GM11168 (cell line): ENCODE results near the gene PRKAG2.

Experiments used
- in situ Hi-C: fragments of 300-500 bp; cut with MboI; formaldehyde crosslinking; loops from one replicate; pipeline ENCODE4 v1.12.0; 2022; ENCODE audit warnings: low sequenced_read_pairs; ENCODE audit not compliant: unreplicated experiment

The PRKAG2 gene

GRCh38 chr7:151779678-151780077 lies 97.2 kb downstream of the PRKAG2 start:
- in situ Hi-C loops, result no loop called here

DNA sequence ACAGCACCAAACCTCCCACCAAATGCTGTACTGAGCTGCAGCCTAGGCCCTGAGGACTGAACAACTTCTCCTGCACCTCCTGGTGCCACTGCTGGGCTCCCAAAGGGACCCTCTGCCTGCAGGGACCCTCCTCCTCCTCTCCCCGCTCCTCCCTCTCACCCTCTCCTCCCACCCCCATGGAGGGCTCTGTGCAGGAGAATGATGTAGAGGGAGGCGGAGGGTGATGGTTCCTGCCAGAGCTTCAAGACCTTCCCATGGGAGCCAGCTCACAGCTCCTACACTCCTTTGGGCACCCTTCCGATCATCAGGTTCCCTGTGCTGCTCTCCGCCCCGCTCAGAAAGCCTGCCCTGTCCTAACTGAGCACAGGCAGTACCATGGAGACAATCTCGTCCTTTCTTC lies 97.7 kb downstream of the PRKAG2 start:
- in situ Hi-C loops, result no loop called here

- in situ Hi-C loops, result no loop called here
Measured at GRCh38 chr7:151777908-151778670, 98.8 kb downstream of the PRKAG2 start.

DNA sequence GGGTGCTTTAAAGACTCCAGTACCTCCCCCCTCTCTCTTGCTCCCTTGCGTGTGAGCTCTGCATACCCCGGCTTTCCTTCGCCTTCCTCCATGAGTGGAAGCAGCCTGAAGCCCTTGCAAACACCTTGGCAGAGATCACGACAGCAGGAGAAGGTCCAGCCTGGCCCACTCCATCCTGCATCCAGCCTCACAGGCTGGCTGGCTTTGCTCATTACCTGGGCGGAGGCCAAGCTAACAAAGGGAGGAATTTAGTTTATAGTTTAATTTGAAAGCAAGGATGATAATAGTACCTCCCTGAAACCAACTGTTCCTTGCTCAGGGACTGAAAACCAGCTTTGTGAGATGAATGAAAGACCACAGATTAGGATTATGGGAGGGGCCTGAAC lies 99.4 kb downstream of the PRKAG2 start:
- in situ Hi-C loops, result no loop called here

GRCh38 chr7:151776876-151777494 lies 99.9 kb downstream of the PRKAG2 start:
- in situ Hi-C loops, result no loop called here

- in situ Hi-C loops, result no loop called here
Measured at GRCh38 chr7:151776446-151776845, 100.5 kb downstream of the PRKAG2 start.

DNA sequence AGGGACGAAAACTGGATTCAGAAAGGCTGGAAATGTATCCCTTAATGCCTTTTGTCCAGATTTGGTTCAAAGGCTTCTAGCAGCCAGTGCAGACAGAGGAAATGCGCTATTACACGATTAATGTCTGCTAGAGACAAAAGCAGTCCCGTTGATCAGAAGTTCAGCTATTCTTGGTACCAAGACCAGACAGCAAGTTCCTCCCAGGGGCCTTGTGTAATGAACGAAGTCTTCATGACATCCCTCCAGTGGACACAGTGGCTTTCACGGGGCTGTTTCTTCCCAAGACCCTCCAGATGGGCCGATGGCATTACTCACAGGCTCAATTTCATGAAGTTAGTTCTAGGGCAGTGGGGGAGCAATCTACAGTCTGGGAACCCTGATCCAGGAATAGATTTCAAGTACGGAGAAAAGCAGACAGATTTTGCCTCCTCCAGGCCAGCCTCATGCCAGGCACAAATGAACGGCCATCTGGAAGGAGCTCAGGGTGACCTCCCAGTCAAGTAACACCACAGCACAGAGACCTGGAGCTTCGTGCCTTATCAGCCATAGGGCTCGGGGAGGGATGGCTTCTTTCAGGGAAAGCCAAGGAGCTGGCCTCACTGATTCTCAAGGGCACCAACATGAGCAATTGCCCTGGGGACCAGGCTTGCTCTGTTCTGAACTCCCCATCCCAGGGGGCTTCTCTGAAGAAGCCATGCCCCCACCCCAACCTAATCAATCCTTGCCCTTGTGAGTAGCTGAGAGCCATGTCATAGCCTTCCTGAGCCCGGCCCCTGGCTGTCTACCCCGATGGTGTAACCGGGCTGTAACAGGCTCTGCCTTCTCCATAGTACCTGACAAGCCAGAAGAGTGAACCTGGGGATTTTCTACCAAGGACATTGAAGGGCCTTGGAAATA lies 101.1 kb downstream of the PRKAG2 start:
- in situ Hi-C loops, result no loop called here

GRCh38 chr7:151774951-151775350 lies 102.0 kb downstream of the PRKAG2 start:
- in situ Hi-C loops, result loop anchor here (25.0 kb wide), 1 partner anchor 413 kb away; no protein-coding TSS in a partner anchor

DNA sequence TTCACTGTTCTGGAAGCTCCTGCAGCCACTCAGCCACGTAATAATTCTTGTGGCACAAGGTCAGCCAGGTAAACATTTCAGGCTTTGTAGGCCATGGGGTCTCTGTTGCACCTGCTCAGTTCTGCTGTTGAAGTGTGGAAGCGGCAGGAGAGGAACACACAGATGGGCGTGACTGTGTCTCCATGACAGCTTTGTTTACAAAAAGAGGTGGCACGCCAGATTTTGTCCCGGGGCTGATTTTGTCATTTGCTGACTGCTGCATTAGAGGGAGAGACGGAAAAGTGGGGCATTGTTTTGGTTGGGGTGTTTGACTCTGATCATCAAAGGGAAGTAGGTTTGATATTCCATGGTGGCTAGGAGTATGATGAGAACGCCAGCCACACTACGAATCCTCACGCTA lies 103.1 kb downstream of the PRKAG2 start:
- in situ Hi-C loops, result loop anchor here (25.0 kb wide), 1 partner anchor 411 kb away; no protein-coding TSS in a partner anchor

GRCh38 chr7:151770232-151770631 lies 106.7 kb downstream of the PRKAG2 start:
- in situ Hi-C loops, result loop anchor here (25.0 kb wide), 1 partner anchor 408 kb away; no protein-coding TSS in a partner anchor

- in situ Hi-C loops, result loop anchor here (25.0 kb wide), 1 partner anchor 407 kb away; no protein-coding TSS in a partner anchor
Measured at GRCh38 chr7:151769188-151769821, 107.6 kb downstream of the PRKAG2 start.

DNA sequence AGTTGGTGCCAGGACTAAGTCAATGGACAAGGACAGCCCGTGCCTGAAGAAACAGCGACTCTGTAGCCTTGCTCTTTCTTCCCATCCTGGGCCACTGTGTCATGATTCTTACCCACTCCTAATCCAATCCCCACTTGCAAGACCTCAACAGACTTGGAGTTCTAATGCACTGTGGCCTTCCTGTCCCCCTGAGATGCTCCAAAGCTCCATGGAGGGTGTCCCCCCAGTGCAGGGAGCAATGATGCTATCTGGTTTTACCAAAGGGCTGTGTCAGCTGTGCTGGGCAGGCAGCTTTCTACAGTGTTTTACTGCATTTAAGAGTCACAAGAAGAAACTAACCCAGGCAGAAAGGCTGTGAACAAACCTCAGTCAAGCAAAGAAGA lies 108.1 kb downstream of the PRKAG2 start:
- in situ Hi-C loops, result loop anchor here (25.0 kb wide), 1 partner anchor 406 kb away; no protein-coding TSS in a partner anchor

DNA sequence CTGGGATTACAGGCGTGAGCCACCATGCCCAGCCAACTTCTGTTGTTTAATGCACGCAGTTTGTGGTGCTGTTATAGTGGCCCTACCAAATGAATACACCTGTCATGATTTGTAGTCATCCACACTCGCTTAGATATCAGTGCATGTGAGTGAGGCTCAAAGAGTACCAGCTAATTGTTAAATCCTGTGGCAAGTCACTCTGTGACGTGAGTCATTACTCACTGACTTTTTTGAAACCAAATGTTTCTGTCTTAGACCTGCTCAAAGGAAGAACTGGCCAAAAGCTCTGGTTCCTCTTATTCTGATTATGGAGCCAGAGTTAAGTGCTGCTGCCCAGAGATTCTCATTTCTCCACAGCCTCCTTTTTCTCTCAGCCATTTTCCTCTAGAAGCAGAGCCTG lies 109.4 kb downstream of the PRKAG2 start:
- in situ Hi-C loops, result loop anchor here (25.0 kb wide), 1 partner anchor 405 kb away; no protein-coding TSS in a partner anchor

GRCh38 chr7:151764056-151764920 lies 112.6 kb downstream of the PRKAG2 start:
- in situ Hi-C loops, result loop anchor here (25.0 kb wide), 1 partner anchor 402 kb away; no protein-coding TSS in a partner anchor

- in situ Hi-C loops, result loop anchor here (25.0 kb wide), 1 partner anchor 401 kb away; no protein-coding TSS in a partner anchor
Measured at GRCh38 chr7:151763420-151763984, 113.4 kb downstream of the PRKAG2 start.

GRCh38 chr7:151762583-151763245 lies 114.2 kb downstream of the PRKAG2 start:
- in situ Hi-C loops, result loop anchor here (25.0 kb wide), 1 partner anchor 400 kb away; no protein-coding TSS in a partner anchor

DNA sequence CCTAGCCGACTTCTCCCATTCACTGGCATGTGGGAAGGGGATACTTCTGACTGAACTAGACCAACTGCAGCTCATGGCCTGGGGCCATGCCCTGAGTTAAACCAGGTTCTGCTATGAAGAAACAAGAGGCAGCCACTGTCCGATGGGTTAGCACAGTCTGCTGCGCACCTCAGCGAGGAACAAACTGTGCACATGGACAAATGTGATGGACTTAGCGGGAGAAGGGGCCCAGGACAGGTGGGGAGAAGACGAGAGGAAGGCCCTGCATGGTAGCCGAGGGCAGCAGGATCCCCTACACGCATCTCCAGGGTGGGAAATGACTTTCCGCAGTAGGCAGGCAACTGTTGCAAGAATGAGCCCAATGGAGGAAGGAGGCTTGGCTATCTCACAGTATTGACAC lies 115.0 kb downstream of the PRKAG2 start:
- in situ Hi-C loops, result loop anchor here (25.0 kb wide), 1 partner anchor 400 kb away; no protein-coding TSS in a partner anchor

DNA sequence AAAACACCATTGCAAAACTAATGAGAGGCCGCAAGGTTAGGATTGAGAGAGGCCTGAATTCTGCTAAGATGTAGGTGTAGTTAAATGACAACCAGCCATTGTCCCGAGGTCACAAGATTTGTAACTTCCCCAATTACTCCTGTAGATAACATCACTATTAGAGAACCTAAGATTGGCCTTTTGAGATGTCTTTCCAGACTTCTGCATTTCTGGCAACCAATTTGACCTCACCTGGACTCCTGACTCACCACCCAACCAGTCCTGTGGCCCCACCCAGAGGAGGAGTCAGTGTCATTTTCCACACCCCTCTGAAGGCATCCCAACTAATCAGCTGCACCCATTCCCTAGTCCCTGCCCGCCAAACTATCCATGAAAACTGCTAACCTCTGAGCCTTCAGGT lies 115.7 kb downstream of the PRKAG2 start:
- in situ Hi-C loops, result loop anchor here (25.0 kb wide), 1 partner anchor 399 kb away; no protein-coding TSS in a partner anchor
